Esophagus muscularis mucosa (tissue), 4 donors: ENCODE results near the gene CCDC170. TPM values are rescaled to one million over a fixed set of nuclear protein-coding genes. Genes with fewer than 3 reads are reported as not detected.

Experiments used
- DNase-seq: peaks from one replicate; pipeline ENCODE4 v3.0.0-alpha.2; 2017; ENCODE audit errors: extremely low spot score
- H3K27ac ChIP-seq, 4 donors: fragments of 200-600 bp; sonication (generic); replicated peaks in 1 of 4; 1 replicate in 3 of 4; 2 replicates in 1 of 4; pipeline ENCODE4 v1.5.1; 2016 to 2019; ENCODE audit warnings: mild to moderate bottlenecking in 1 of 4
- H3K27me3 ChIP-seq, 4 donors: fragments of 200-600 bp; sonication (generic); one replicate each; pipeline versions ENCODE4 v1.5.1 to v1.6.0; 2016 to 2019
- H3K36me3 ChIP-seq, 4 donors: fragments of 200-600 bp; sonication (generic); one replicate each; pipeline ENCODE4 v1.5.1; 2016 to 2019
- H3K4me1 ChIP-seq, 4 donors: fragments of 200-600 bp; sonication (generic); one replicate each; pipeline ENCODE4 v1.5.1; 2016 to 2019
- H3K4me3 ChIP-seq, 4 donors: fragments of 200-600 bp; sonication (generic); 1 replicate in 2 of 4; 2 replicates in 2 of 4; pipeline ENCODE4 v1.5.1; 2016 to 2019; ENCODE audit warnings: mild to moderate bottlenecking in 4 of 4, moderate library complexity in 1 of 4
- H3K9me3 ChIP-seq, 4 donors: fragments of 200-600 bp; sonication (generic); 1 replicate in 3 of 4; 2 replicates in 1 of 4; pipeline ENCODE4 v1.5.1; 2016 to 2019
- CTCF ChIP-seq, 3 experiments: fragments of 200-600 bp in 2 of 3; fragments of 450-650 bp in 1 of 3; sonication (generic) in 2 of 3; IDR thresholded peaks; one replicate each; pipeline ENCODE4 v1.5.1; 2017 to 2019; ENCODE audit warnings: antibody characterized with exemption in 3 of 3, mild to moderate bottlenecking in 2 of 3, moderate library complexity in 1 of 3
- EP300 ChIP-seq: sonication (generic); formaldehyde crosslinking; IDR thresholded peaks from one replicate; pipeline ENCODE4 v1.6.1; 2017; ENCODE audit warnings: antibody characterized with exemption
- POLR2A ChIP-seq: fragments of 450-650 bp; IDR thresholded peaks from one replicate; pipeline ENCODE4 v1.6.1; 2017; ENCODE audit warnings: antibody characterized with exemption, moderate library complexity, mild to moderate bottlenecking, low read depth
- POLR2AphosphoS5 ChIP-seq, 2 donors: sonication (generic); formaldehyde crosslinking; IDR thresholded peaks; one replicate each; pipeline ENCODE4 v1.6.1; 2017; ENCODE audit warnings: antibody characterized with exemption in 2 of 2
- WGBS: methylation state at CpG from one replicate; pipeline ENCODE4 v1.1.5; 2018; 5-methylcytosine and 5-hydroxymethylcytosine counted together
- intact Hi-C: fragments of 100-400 bp; cut with DNase I; formaldehyde crosslinking; loops from one replicate; pipeline ENCODE4 v1.15.1; 2023
- total RNA-seq, 4 donors: library from RNA; depleted of rRNA; stranded (reverse); fragments of >200 nt; gene quantifications; one replicate each; pipeline versions ENCODE4 v1.1.0 to v1.2.1, GENCODE V29; 2016

CCDC170 gene
- total RNA-seq, 4 donors from 2014 or later: 0.32 to 1.5 (median 0.49) TPM

DNA sequence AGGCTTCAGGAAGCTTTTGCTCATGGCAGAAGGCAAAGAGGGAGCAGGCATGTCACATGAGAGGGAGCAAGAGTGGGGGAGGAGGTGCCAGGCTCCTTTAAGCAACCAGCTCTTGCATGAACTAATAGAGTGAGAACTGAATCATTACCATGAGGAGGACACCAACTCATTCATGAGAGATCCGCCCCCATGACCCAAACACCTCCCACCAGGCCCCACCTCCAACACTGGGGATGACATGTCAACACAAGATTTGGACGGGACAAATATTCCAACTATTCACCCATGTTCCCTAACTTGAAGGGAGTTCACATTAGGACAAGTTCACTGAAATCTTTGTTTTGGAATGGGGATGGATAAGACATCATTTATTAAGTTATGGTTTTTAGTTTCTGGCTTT lies 158.5 kb downstream of the CCDC170 start:
- no peak for DNase-seq
- H3K27ac ChIP-seq: no peak overlapping the region
- H3K27me3 ChIP-seq: no peaks in the 10 kb centered on the region
- H3K4me1 ChIP-seq: no peaks in the 10 kb centered on the region
- H3K9me3 ChIP-seq: peaks cover 0 to 19% (median 13%) of the 10 kb centered on the region in 4 donors
- TF ChIP-seq CTCF (IDR thresholded peaks at IDR 0.05): no peak
- no peak for TF ChIP-seq POLR2A
- TF ChIP-seq POLR2AphosphoS5 (IDR thresholded peaks at IDR 0.05): no peak
- TF ChIP-seq EP300: no peak
- H3K36me3 ChIP-seq: no peaks in the 10 kb centered on the region
- intact Hi-C loops: no loop called here
- H3K4me3 ChIP-seq: no peak overlapping the region
- 46% methylated on average over 2 of the region's 2 CpGs for WGBS

DNA sequence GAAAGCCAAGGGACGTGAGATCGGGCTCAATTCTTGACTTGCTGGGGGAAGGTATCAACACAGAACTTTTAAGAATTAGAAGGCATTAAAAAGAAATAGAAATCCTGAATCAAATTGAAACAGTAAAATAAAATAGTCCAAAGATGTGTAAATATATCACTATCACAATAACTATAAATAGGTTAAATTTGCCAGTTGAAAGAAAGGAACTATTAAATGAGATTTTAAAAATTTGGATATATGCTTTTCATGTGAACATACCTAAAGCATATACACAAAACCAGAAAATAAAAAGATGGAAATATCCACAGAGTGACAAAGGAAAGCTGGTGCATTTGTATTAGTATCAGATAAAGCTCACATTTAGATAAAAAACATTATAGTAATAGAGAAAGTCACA lies 161.3 kb downstream of the CCDC170 start:
- no peak for TF ChIP-seq EP300
- no peak for TF ChIP-seq POLR2AphosphoS5 (IDR thresholded peaks at IDR 0.05)
- TF ChIP-seq CTCF (IDR thresholded peaks at IDR 0.05): no peak
- TF ChIP-seq POLR2A: no peak
- H3K4me1 ChIP-seq: no peaks in the 10 kb centered on the region
- H3K36me3 ChIP-seq: no peaks in the 10 kb centered on the region
- H3K9me3 ChIP-seq: peaks cover 0 to 19% (median 13%) of the 10 kb centered on the region in 4 donors
- intact Hi-C loops: no loop called here
- H3K4me3 ChIP-seq: no peak overlapping the region
- 91% methylated on average over 2 of the region's 2 CpGs for WGBS
- no peak for DNase-seq
- H3K27me3 ChIP-seq: no peaks in the 10 kb centered on the region
- H3K27ac ChIP-seq: no peak overlapping the region

- no peak overlapping the region for H3K4me3 ChIP-seq
- H3K27ac ChIP-seq: no peak overlapping the region
- TF ChIP-seq CTCF (IDR thresholded peaks at IDR 0.05) (no peak), POLR2AphosphoS5 (IDR thresholded peaks at IDR 0.05) (no peak), POLR2A (no peak), EP300 (no peak)
- peaks cover 0 to 19% (median 13%) of the 10 kb centered on the region in 4 donors for H3K9me3 ChIP-seq
- no peaks in the 10 kb centered on the region for H3K36me3 ChIP-seq
- DNase-seq: no peak
- 90% methylated on average over 4 of the region's 4 CpGs for WGBS
- no peaks in the 10 kb centered on the region for H3K4me1 ChIP-seq
- H3K27me3 ChIP-seq: no peaks in the 10 kb centered on the region
- intact Hi-C loops: no loop called here
Observed at GRCh38 chr6:151656392-151656791, 162.6 kb downstream of the CCDC170 start.

DNA sequence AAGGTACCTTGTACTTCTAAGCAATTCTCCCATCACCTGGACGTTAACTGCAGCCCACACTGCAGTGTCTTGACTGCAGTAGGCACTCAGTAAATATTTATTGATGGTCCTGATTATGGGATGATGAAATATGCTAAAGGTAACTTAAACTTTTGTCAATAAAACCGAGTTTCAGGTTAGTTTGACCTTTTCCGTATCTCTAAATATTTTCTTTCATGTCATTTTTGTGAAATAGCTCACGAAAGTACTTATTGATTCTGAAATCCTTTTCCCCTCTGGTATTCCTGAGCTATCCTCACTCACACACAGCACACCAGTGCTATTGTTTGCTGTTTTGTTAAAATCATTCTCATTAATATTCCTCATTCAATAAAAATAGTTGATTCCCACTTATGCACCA lies 164.3 kb downstream of the CCDC170 start:
- no peak overlapping the region for H3K4me3 ChIP-seq
- no peak overlapping the region for H3K27ac ChIP-seq
- intact Hi-C loops: no loop called here
- TF ChIP-seq POLR2A (no peak), EP300 (no peak), POLR2AphosphoS5 (IDR thresholded peaks at IDR 0.05) (no peak), CTCF (IDR thresholded peaks at IDR 0.05) (no peak)
- DNase-seq: no peak
- H3K36me3 ChIP-seq: no peaks in the 10 kb centered on the region
- H3K4me1 ChIP-seq: no peaks in the 10 kb centered on the region
- WGBS: 68% methylated on average over 4 of the region's 4 CpGs
- H3K9me3 ChIP-seq: peaks cover 0 to 19% (median 13%) of the 10 kb centered on the region in 4 donors
- H3K27me3 ChIP-seq: no peaks in the 10 kb centered on the region

- Histone ChIP-seq H3K9me3 (peaks cover 0 to 19% (median 13%) of the 10 kb centered on the region in 4 donors), H3K27me3 (no peaks in the 10 kb centered on the region), H3K36me3 (no peaks in the 10 kb centered on the region), H3K27ac (no peak overlapping the region), H3K4me1 (no peaks in the 10 kb centered on the region), H3K4me3 (no peak overlapping the region)
- intact Hi-C loops: no loop called here
- TF ChIP-seq POLR2A (no peak), CTCF (IDR thresholded peaks at IDR 0.05) (no peak), POLR2AphosphoS5 (IDR thresholded peaks at IDR 0.05) (no peak), EP300 (no peak)
- DNase-seq: no peak
- 93% methylated on average over 4 of the region's 4 CpGs for WGBS
Observed at GRCh38 chr6:151659212-151659611, 165.4 kb downstream of the CCDC170 start.
